Loucy (cell line): ENCODE results near the gene SCN9A.
"Not testable (repeated sequence)": the region's sequence is repeated elsewhere in the genome, so short reads cannot be mapped to it uniquely, and the experiment has no call there.

Experiments
- H2AFZ ChIP-seq: fragments of 200-600 bp; sonication (generic); 2 replicates; pipeline ENCODE4 v1.6.0; 2016; ENCODE audit warnings: antibody characterized with exemption, mild to moderate bottlenecking, low read length, moderate library complexity
- H3F3A ChIP-seq: fragments of 200-600 bp; 2 replicates; pipeline ENCODE4 v1.6.0; 2016; ENCODE audit warnings: antibody characterized with exemption, low read depth, mild to moderate bottlenecking
- H3K27me3 ChIP-seq: fragments of 200-600 bp; sonication (generic); 2 replicates; pipeline ENCODE4 v1.6.1; 2014; ENCODE audit warnings: low read length, mild to moderate bottlenecking; ENCODE audit not compliant: insufficient read depth, poor library complexity, severe bottlenecking
- H3K36me3 ChIP-seq: fragments of 200-600 bp; sonication (generic); 2 replicates; pipeline ENCODE4 v1.6.1; 2016; ENCODE audit warnings: low read length; ENCODE audit not compliant: insufficient read depth
- H3K4me1 ChIP-seq: fragments of 200-600 bp; sonication (generic); 2 replicates; pipeline ENCODE4 v1.5.1; 2014; ENCODE audit warnings: low read length, mild to moderate bottlenecking; ENCODE audit not compliant: insufficient read depth, poor library complexity, severe bottlenecking
- H3K4me2 ChIP-seq: fragments of 200-600 bp; sonication (generic); 2 replicates; pipeline ENCODE4 v1.6.0; 2014; ENCODE audit warnings: antibody characterized with exemption, low read length, low read depth, mild to moderate bottlenecking; ENCODE audit not compliant: poor library complexity, severe bottlenecking
- H3K4me3 ChIP-seq: fragments of 200-600 bp; sonication (generic); 2 replicates; pipeline ENCODE4 v1.5.1; 2014; ENCODE audit warnings: low read length, mild to moderate bottlenecking, mixed read lengths; ENCODE audit not compliant: poor library complexity, severe bottlenecking
- H3K79me2 ChIP-seq: fragments of 200-600 bp; sonication (generic); 2 replicates; pipeline ENCODE4 v1.6.1; 2014; ENCODE audit warnings: low read length; ENCODE audit not compliant: insufficient read depth
- H3K9ac ChIP-seq: fragments of 200-600 bp; sonication (generic); 2 replicates; pipeline ENCODE4 v1.6.0; 2014; ENCODE audit warnings: mild to moderate bottlenecking, low read depth, low read length, moderate library complexity; ENCODE audit not compliant: poor library complexity, severe bottlenecking
- H3K9me2 ChIP-seq: fragments of 200-600 bp; sonication (generic); replicated peaks from 2 replicates; pipeline ENCODE4 v1.6.1; 2016; ENCODE audit warnings: low read depth, low read length, mixed read lengths
- H3K9me3 ChIP-seq: fragments of 200-600 bp; sonication (generic); 2 replicates; pipeline ENCODE4 v1.6.1; 2014; ENCODE audit warnings: mild to moderate bottlenecking, antibody characterized with exemption, low read length, low read depth; ENCODE audit not compliant: insufficient read depth
- H4K20me1 ChIP-seq: fragments of 200-600 bp; sonication (generic); 2 replicates; pipeline ENCODE4 v1.6.0; 2014; ENCODE audit warnings: antibody characterized with exemption, low read length, mild to moderate bottlenecking; ENCODE audit not compliant: insufficient read depth, poor library complexity, severe bottlenecking
- EZH2phosphoT487 ChIP-seq: fragments of 200-600 bp; IDR thresholded peaks from 2 replicates; pipeline ENCODE4 v1.6.1; 2018; ENCODE audit warnings: antibody characterized with exemption, mild to moderate bottlenecking, moderate library complexity, borderline replicate concordance
- TF ChIP-seq, protein P1 (sequence below): fragments of 200-600 bp; sonication (generic); conservative IDR thresholded peaks from 2 replicates; pipeline ENCODE4 v1.5.1; 2014; ENCODE audit warnings: mild to moderate bottlenecking, antibody characterized with exemption, low read length

Gene SCN9A

DNA sequence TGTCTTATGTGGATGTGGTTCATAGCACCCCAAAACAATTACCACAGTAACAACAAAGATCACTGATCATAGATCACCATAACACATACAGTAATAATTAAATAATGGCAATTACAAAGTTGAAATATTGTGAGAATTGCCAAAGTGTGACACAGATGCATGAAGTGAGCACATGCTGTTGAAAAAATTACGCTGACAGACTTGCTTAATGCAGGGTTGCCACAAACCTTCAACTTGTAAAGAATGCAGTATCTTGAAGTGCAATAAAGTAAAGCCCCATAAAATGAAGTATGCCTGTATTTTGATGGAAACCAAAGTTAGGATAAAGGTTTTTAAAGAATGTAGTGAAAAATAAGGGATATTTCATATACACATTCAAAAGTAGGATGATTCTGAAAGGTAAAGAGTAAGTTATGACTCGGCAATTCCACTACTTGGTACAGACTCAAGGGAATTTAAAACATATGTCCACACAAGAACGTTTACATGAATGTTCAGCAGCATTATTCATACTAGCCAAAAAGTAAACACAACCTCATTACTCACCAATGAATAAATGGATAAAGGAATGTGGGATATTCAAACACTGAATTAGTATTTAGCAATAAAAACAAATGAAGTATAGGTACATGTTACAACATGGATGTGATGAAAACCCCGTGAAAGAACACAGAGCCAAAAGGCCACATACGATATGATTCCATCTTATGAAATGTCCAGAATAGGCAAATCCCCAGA lies 61.6 kb downstream of the SCN9A start:
- H3K79me2 ChIP-seq, result no peaks in the 10 kb centered on the region
- H3K27me3 ChIP-seq, result no peaks in the 10 kb centered on the region
- no peak overlapping the region for H2AFZ ChIP-seq
- no peaks in the 10 kb centered on the region for H3K9me3 ChIP-seq
- H3K4me2 ChIP-seq, result no peak overlapping the region
- H3K9ac ChIP-seq, result no peak overlapping the region
- no peaks in the 10 kb centered on the region for H3K9me2 ChIP-seq
- no peaks in the 10 kb centered on the region for H3K36me3 ChIP-seq
- H3F3A ChIP-seq, result no peaks in the 10 kb centered on the region
- no peaks in the 10 kb centered on the region for H4K20me1 ChIP-seq
- H3K4me1 ChIP-seq, result no peaks in the 10 kb centered on the region
- no peak overlapping the region for H3K4me3 ChIP-seq
- TF ChIP-seq, protein P1, sequence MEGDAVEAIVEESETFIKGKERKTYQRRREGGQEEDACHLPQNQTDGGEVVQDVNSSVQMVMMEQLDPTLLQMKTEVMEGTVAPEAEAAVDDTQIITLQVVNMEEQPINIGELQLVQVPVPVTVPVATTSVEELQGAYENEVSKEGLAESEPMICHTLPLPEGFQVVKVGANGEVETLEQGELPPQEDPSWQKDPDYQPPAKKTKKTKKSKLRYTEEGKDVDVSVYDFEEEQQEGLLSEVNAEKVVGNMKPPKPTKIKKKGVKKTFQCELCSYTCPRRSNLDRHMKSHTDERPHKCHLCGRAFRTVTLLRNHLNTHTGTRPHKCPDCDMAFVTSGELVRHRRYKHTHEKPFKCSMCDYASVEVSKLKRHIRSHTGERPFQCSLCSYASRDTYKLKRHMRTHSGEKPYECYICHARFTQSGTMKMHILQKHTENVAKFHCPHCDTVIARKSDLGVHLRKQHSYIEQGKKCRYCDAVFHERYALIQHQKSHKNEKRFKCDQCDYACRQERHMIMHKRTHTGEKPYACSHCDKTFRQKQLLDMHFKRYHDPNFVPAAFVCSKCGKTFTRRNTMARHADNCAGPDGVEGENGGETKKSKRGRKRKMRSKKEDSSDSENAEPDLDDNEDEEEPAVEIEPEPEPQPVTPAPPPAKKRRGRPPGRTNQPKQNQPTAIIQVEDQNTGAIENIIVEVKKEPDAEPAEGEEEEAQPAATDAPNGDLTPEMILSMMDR, result no peak
- no peak for TF ChIP-seq EZH2phosphoT487

DNA sequence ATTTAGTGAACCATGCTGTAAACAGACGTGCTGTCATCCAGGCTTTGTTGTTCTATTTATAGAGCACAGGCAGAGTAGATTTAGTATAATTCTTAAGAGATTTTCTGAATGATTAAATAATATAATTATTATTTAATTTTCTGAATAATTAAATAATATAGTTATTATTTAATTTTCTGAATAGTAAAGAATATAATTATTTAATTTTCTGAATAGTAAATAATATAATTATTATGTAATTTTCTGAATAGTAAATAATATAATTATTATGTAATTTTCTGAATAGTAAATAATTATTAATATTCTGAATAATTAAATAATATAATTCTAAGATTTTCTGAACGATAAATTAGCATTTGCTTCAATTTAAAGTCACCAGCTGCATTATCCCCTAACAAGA lies 62.9 kb downstream of the SCN9A start:
- not testable (repeated sequence) for H3F3A ChIP-seq, H3K9me2 ChIP-seq, H4K20me1 ChIP-seq, H3K36me3 ChIP-seq, H3K9ac ChIP-seq, H3K9me3 ChIP-seq, H3K4me1 ChIP-seq, H3K4me3 ChIP-seq, H2AFZ ChIP-seq, H3K27me3 ChIP-seq, H3K4me2 ChIP-seq, H3K79me2 ChIP-seq

DNA sequence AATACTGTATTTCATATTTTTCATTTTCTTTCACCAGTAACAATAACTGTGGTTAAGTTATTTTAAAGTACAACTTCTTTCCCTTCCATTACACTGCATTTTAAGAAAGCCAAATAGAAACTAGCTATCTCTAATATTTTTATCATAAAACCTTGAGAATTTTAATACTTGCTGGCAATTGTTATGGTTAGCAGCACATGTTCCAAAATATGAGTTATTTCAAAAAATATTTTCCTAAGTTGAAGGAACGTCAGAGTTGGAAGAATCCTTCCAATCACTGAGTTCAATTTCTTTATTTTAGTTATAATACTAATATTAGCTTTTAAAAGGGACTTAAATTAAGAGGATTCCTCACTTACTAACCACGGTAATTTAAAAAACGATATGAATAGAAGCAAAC lies 68.4 kb downstream of the SCN9A start:
- Histone ChIP-seq H3K79me2 (no peaks in the 10 kb centered on the region), H3K4me2 (no peak overlapping the region), H2AFZ (no peak overlapping the region), H3K9me2 (no peaks in the 10 kb centered on the region), H3K36me3 (no peaks in the 10 kb centered on the region), H3K27me3 (no peaks in the 10 kb centered on the region), H3K9ac (no peak overlapping the region), H3K9me3 (no peaks in the 10 kb centered on the region), H3K4me3 (no peak overlapping the region), H3K4me1 (no peaks in the 10 kb centered on the region), H4K20me1 (no peaks in the 10 kb centered on the region), H3F3A (no peaks in the 10 kb centered on the region)
- TF ChIP-seq, protein P1, result no peak
- TF ChIP-seq EZH2phosphoT487, result no peak

DNA sequence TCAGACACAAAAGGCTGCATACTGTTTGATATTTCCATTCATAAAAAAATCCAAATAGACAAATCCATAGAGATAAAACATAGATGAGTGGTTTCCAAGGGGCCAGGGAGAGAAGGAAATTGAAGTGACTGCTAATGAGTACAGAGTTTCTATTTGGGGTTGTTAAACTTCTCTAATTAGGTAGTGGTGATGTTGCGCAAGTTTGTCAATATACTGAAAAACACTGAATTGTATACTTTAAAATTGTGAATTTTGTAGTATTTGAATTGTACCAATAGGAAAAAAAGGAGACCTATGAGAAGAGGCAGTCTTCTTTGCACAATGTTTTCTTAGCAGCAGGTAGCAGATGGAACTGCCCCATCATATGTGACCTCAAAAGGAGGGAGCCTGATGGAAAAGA lies 71.1 kb downstream of the SCN9A start:
- Histone ChIP-seq H3F3A (no peaks in the 10 kb centered on the region), H3K4me1 (no peaks in the 10 kb centered on the region), H3K79me2 (no peaks in the 10 kb centered on the region), H3K4me3 (no peak overlapping the region), H4K20me1 (no peaks in the 10 kb centered on the region), H3K4me2 (no peak overlapping the region), H3K27me3 (no peaks in the 10 kb centered on the region), H3K9me3 (no peaks in the 10 kb centered on the region), H3K36me3 (no peaks in the 10 kb centered on the region), H3K9me2 (no peaks in the 10 kb centered on the region), H3K9ac (no peak overlapping the region), H2AFZ (no peak overlapping the region)
- TF ChIP-seq, protein P1, result no peak
- no peak for TF ChIP-seq EZH2phosphoT487
